ENCODE results near the gene DHDH. TPM values are rescaled to one million over a fixed set of nuclear protein-coding genes. Genes with fewer than 3 reads are reported as not detected.

The DHDH gene
- total RNA-seq, 2 donors from 2014 or later: 0.44 to 2.3 TPM

DNA sequence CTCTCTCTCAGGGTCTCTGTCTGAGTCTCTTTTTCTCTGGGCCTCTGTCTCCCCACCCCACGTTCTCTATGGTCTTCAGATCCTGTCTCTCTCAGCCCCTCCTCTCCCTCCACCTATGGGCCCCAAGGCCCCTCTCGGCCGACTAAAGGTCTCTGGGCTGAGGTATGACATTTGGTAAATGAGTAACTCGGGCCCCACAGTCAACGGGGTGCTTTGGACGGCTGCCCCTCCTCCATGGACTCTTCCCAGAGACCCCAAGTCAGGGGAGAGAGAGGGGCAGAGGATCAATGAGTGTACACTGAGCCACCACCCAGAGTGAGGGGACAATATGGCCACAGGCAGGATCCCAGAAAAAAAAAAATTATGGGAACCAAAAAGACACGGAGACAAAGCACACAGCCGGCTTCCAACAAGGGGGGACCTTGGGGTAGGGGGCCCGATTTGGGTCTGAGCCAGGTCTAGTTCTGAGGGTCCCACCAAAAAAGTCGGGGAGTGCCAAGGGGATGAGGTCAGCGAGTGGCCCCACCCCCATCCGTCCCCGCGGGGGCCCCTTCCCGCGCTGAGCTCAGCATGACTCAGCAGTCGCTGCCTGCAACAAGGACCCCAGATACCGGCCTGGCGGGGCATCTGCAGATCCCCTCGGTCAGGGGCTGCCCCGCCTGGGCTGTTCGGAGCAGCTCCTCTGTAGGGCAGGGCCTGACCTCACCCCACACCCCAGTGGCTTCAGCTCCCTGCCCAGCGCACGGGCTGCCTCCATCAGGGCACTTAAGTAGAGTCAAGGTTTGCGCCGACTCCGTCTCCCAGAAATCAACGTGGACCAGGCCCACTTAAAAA is 30.1 kb downstream of the DHDH start:
- Histone ChIP-seq H3K27me3 (ENCODE audit: control insufficient read depth, insufficient read depth, low read length, poor library complexity, severe bottlenecking) (no peaks in the 10 kb centered on the region), H3K4me3 (ENCODE audit: low read length) (peak overlapping the region; percentile 76), H3K4me1 (ENCODE audit: control insufficient read depth, insufficient read depth, low read length) (peaks cover 14% of the 10 kb centered on the region), H3K27ac (ENCODE audit: low read depth, low read length) (peak overlapping the region; percentile 75), H3K36me3 (ENCODE audit: control insufficient read depth, insufficient read depth, low read length) (peaks cover 36% of the 10 kb centered on the region), H3K9me3 (ENCODE audit: control insufficient read depth, low read length) (no peaks in the 10 kb centered on the region), H3K9ac (ENCODE audit: extremely low read depth, low read length, poor library complexity, severe bottlenecking) (peak overlapping the region; percentile 74)
- WGBS, 2 experiments (ENCODE audit: insufficient coverage in 1 of 2, insufficient read length in 1 of 2): 22 to 26% methylated on average over 14 to 28 of the region's 28 CpGs
- peaks cover 2% of the 10 kb centered on the region for H3K27me3 Mint-ChIP-seq (ENCODE audit: insufficient read depth)
- H3K9me3 Mint-ChIP-seq: no peaks in the 10 kb centered on the region
- TF ChIP-seq, protein P1, sequence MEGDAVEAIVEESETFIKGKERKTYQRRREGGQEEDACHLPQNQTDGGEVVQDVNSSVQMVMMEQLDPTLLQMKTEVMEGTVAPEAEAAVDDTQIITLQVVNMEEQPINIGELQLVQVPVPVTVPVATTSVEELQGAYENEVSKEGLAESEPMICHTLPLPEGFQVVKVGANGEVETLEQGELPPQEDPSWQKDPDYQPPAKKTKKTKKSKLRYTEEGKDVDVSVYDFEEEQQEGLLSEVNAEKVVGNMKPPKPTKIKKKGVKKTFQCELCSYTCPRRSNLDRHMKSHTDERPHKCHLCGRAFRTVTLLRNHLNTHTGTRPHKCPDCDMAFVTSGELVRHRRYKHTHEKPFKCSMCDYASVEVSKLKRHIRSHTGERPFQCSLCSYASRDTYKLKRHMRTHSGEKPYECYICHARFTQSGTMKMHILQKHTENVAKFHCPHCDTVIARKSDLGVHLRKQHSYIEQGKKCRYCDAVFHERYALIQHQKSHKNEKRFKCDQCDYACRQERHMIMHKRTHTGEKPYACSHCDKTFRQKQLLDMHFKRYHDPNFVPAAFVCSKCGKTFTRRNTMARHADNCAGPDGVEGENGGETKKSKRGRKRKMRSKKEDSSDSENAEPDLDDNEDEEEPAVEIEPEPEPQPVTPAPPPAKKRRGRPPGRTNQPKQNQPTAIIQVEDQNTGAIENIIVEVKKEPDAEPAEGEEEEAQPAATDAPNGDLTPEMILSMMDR (conservative IDR thresholded peaks at IDR 0.05): no peak
- peak; percentile 94 for DNase-seq
- peak overlapping the region; percentile 100 for H3K4me3 Mint-ChIP-seq
- H3K4me1 Mint-ChIP-seq: peaks cover 18% of the 10 kb centered on the region
- H3K27ac Mint-ChIP-seq: peak overlapping the region; percentile 98
- peaks cover 47% of the 10 kb centered on the region for H3K36me3 Mint-ChIP-seq (ENCODE audit: low read depth)

GRCh38 chr19:48964205-48965039 is 30.9 kb downstream of the DHDH start:
- Histone ChIP-seq H3K9ac (ENCODE audit: extremely low read depth, low read length, poor library complexity, severe bottlenecking) (peak overlapping the region; percentile 74), H3K9me3 (ENCODE audit: control insufficient read depth, low read length) (no peaks in the 10 kb centered on the region), H3K4me1 (ENCODE audit: control insufficient read depth, insufficient read depth, low read length) (peaks cover 14% of the 10 kb centered on the region), H3K36me3 (ENCODE audit: control insufficient read depth, insufficient read depth, low read length) (peaks cover 39% of the 10 kb centered on the region), H3K27ac (ENCODE audit: low read depth, low read length) (peak overlapping the region; percentile 75), H3K27me3 (ENCODE audit: control insufficient read depth, insufficient read depth, low read length, poor library complexity, severe bottlenecking) (no peaks in the 10 kb centered on the region), H3K4me3 (ENCODE audit: low read length) (peak overlapping the region; percentile 76)
- Mint-ChIP-seq H3K9me3 (no peaks in the 10 kb centered on the region), H3K27ac (peak overlapping the region; percentile 98), H3K4me3 (peak overlapping the region; percentile 100), H3K36me3 (ENCODE audit: low read depth) (peaks cover 47% of the 10 kb centered on the region), H3K27me3 (ENCODE audit: insufficient read depth) (peaks cover 2% of the 10 kb centered on the region), H3K4me1 (peaks cover 18% of the 10 kb centered on the region)
- no peak for DNase-seq
- TF ChIP-seq, protein P1 (conservative IDR thresholded peaks at IDR 0.05): no peak
- 30 to 38% methylated on average over 12 to 19 of the region's 19 CpGs for WGBS, 2 experiments (ENCODE audit: insufficient coverage in 1 of 2, insufficient read length in 1 of 2)

DNA sequence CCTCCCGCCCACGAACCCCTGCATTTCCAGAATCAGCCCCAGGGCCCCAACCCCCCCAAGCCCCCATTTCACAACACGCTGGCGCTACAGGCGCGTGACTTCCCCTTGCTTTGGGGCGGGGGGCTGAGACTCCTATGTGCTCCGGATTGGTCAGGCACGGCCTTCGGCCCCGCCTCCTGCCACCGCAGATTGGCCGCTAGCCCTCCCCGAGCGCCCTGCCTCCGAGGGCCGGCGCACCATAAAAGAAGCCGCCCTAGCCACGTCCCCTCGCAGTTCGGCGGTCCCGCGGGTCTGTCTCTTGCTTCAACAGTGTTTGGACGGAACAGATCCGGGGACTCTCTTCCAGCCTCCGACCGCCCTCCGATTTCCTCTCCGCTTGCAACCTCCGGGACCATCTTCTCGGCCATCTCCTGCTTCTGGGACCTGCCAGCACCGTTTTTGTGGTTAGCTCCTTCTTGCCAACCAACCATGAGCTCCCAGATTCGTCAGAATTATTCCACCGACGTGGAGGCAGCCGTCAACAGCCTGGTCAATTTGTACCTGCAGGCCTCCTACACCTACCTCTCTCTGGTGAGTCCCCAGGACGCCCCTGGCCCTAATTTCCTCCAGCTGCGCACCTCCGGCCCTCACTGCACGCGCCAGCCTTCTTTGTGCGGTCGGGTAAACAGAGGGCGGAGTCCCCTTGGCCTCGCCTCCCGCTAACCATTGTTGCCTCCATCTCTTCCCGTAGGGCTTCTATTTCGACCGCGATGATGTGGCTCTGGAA is 31.7 kb downstream of the DHDH start, which contains the start of gene FTL:
FTL (plus strand) TSS at position 270 of the 766 bp plus-strand sequence; CDS start at position 469, 199 bp downstream.
- Histone ChIP-seq H3K9ac (ENCODE audit: extremely low read depth, low read length, poor library complexity, severe bottlenecking) (peak within 1 kb of the TSS; percentile 93), H3K27ac (ENCODE audit: low read depth, low read length) (peak within 1 kb of the TSS; percentile 91)
- no peaks in the 10 kb centered on the region for H3K9me3 Mint-ChIP-seq

More for the DNA sequence above, 31.7 kb downstream of the DHDH start, which contains the start of gene FTL:
- Histone ChIP-seq H3K9me3 (ENCODE audit: control insufficient read depth, low read length) (no peaks in the 10 kb centered on the region), H3K4me3 (ENCODE audit: low read length) (peak within 1 kb of the TSS; percentile 84), H3K27me3 (ENCODE audit: control insufficient read depth, insufficient read depth, low read length, poor library complexity, severe bottlenecking) (no peaks in the 10 kb centered on the region), H3K4me1 (ENCODE audit: control insufficient read depth, insufficient read depth, low read length) (peaks cover 14% of the 10 kb centered on the region), H3K36me3 (ENCODE audit: control insufficient read depth, insufficient read depth, low read length) (peaks cover 47% of the 10 kb centered on the region)
- TF ChIP-seq, protein P1 (conservative IDR thresholded peaks at IDR 0.05): no peak
- Mint-ChIP-seq H3K27ac (peak within 1 kb of the TSS; percentile 98), H3K4me1 (peaks cover 18% of the 10 kb centered on the region), H3K4me3 (peak within 1 kb of the TSS; percentile 100), H3K27me3 (ENCODE audit: insufficient read depth) (peaks cover 2% of the 10 kb centered on the region), H3K36me3 (ENCODE audit: low read depth) (peaks cover 52% of the 10 kb centered on the region)
- 0% methylated on average over 34 to 50 of the region's 52 CpGs for WGBS, 2 experiments (ENCODE audit: insufficient coverage in 1 of 2, insufficient read length in 1 of 2)
- DNase-seq: peak; percentile 98

Data from endodermal cell (in vitro differentiated cells).